Endothelial cell of umbilical vein (primary cell): ENCODE measurements around the gene GTPBP3. TPM values are rescaled to one million over a fixed set of nuclear protein-coding genes. Genes with fewer than 3 reads are reported as not detected.

ENCODE experiments used
- BruUV-seq: library from RNA; stranded (reverse); fragments of 400-500 nt; replicated peaks from 2 replicates; lab custom pipeline; 2021; lab: Mats Ljungman, UMichigan
- CTCF ChIA-PET: fragments of 300-600, 350-600 bp; sonication (Branson Sonifier 250); formaldehyde crosslinking; loops from one replicate; lab custom pipeline; 2021; ENCODE audit warnings: antibody characterized with exemption, inconsistent platforms; lab: Charles Lee
- POLR2A ChIA-PET: fragments of 300-600, 350-600 bp; sonication (Branson Sonifier 250); formaldehyde crosslinking; loops from one replicate; lab custom pipeline; 2021; ENCODE audit warnings: antibody characterized with exemption, inconsistent platforms; lab: Charles Lee
- DNase-seq: peaks from one replicate; pipeline ENCODE4 v3.0.0-alpha.2; 2011; ENCODE audit warnings: low read depth, low spot score
- FAIRE-seq: peaks from 2 replicates; lab custom pipeline; 2011; peaks lifted over from hg19 to GRCh38; lab: Jason Lieb, UNC
- H2AFZ ChIP-seq: 2 replicates; pipeline ENCODE4 v1.6.0; 2012; ENCODE audit warnings: low read depth, low read length, control low read depth, inconsistent platforms
- H3K27ac ChIP-seq: 2 replicates; pipeline ENCODE4 v1.5.1; 2011; ENCODE audit warnings: low read depth, mild to moderate bottlenecking, control low read depth, low read length, moderate library complexity; ENCODE audit not compliant: insufficient read depth
- H3K27me3 ChIP-seq, 2 experiments: 2 replicates each; pipeline versions ENCODE4 v1.6.0 to v1.6.1; 2011; ENCODE audit warnings: low read length in 2 of 2, mixed read lengths in 1 of 2; ENCODE audit not compliant: control insufficient read depth in 2 of 2, insufficient read depth in 2 of 2
- H3K36me3 ChIP-seq, 2 experiments: 2 replicates in 1 of 2; 3 replicates in 1 of 2; pipeline ENCODE4 v1.5.1; 2011; ENCODE audit warnings: low read length in 2 of 2, mild to moderate bottlenecking in 1 of 2, moderate library complexity in 1 of 2; ENCODE audit not compliant: control insufficient read depth in 2 of 2, insufficient read depth in 2 of 2; ENCODE audit errors: extremely low read depth in 1 of 2
- H3K4me1 ChIP-seq: 3 replicates; pipeline ENCODE4 v1.5.1; 2011; ENCODE audit warnings: mild to moderate bottlenecking, low read length; ENCODE audit not compliant: control insufficient read depth, insufficient read depth; ENCODE audit errors: extremely low read depth
- H3K4me2 ChIP-seq: 2 replicates; pipeline ENCODE4 v1.6.1; 2011; ENCODE audit warnings: low read length, control low read depth, mixed read lengths; ENCODE audit not compliant: insufficient read depth
- H3K4me3 ChIP-seq, 3 experiments: fragments of 200-600 bp in 1 of 3; sonication (generic), shearing (Covaris generic) in 1 of 3; replicated peaks in 1 of 3; 2 replicates each; pipeline ENCODE4 v1.5.1; 2011 to 2016; ENCODE audit warnings: control low read depth in 3 of 3, low read length in 3 of 3, mild to moderate bottlenecking in 2 of 3, inconsistent platforms in 1 of 3, low read depth in 1 of 3, moderate library complexity in 1 of 3; ENCODE audit not compliant: insufficient read depth in 1 of 3
- H3K79me2 ChIP-seq: 2 replicates; pipeline ENCODE4 v1.6.0; 2012; ENCODE audit warnings: low read length, inconsistent platforms; ENCODE audit not compliant: control insufficient read depth, insufficient read depth
- H3K9ac ChIP-seq: replicated peaks from 2 replicates; pipeline ENCODE3; 2011; ENCODE audit warnings: low read length, control low read depth; ENCODE audit not compliant: insufficient read depth; ENCODE audit errors: extremely low read depth
- H3K9me1 ChIP-seq: replicated peaks from 3 replicates; pipeline ENCODE4 v1.6.0; 2011; ENCODE audit warnings: mild to moderate bottlenecking, low read length; ENCODE audit not compliant: control insufficient read depth, insufficient read depth; ENCODE audit errors: extremely low read depth
- H3K9me3 ChIP-seq: replicated peaks from 2 replicates; pipeline ENCODE4 v1.5.1; 2012; ENCODE audit warnings: low read length, inconsistent platforms; ENCODE audit not compliant: control insufficient read depth, insufficient read depth
- H4K20me1 ChIP-seq: replicated peaks from 2 replicates; pipeline ENCODE3; 2011; ENCODE audit warnings: mild to moderate bottlenecking, low read length; ENCODE audit not compliant: control insufficient read depth, insufficient read depth; ENCODE audit errors: extremely low read depth
- CTCF ChIP-seq, 2 donors: IDR thresholded peaks; 1 replicate in 1 of 2; 2 replicates in 1 of 2; pipeline ENCODE4 v1.5.1; 2011; ENCODE audit warnings: low read length in 2 of 2, mild to moderate bottlenecking in 2 of 2, moderate library complexity in 2 of 2, control low read depth in 1 of 2, inconsistent platforms in 1 of 2, low read depth in 1 of 2; ENCODE audit not compliant: insufficient read depth in 1 of 2; ENCODE audit errors: extremely low read depth in 1 of 2
- EZH2 ChIP-seq: IDR thresholded peaks from 2 replicates; pipeline ENCODE4 v1.6.1; 2012; ENCODE audit warnings: borderline replicate concordance, low read depth, mild to moderate bottlenecking, moderate library complexity, low read length, inconsistent platforms; ENCODE audit not compliant: severe bottlenecking
- FOS ChIP-seq: IDR thresholded peaks from 2 replicates; pipeline ENCODE4 v1.6.1; 2011; ENCODE audit warnings: mild to moderate bottlenecking, low read length, moderate library complexity, borderline replicate concordance; ENCODE audit not compliant: insufficient read depth
- GATA2 ChIP-seq: IDR thresholded peaks from 2 replicates; pipeline ENCODE4 v1.7.0; 2011; ENCODE audit warnings: low read depth, mild to moderate bottlenecking, moderate library complexity, mixed read lengths, low read length; ENCODE audit not compliant: insufficient read length, insufficient read depth
- JUN ChIP-seq: IDR thresholded peaks from 2 replicates; pipeline ENCODE4 v1.6.1; 2011; ENCODE audit warnings: borderline replicate concordance, low read depth; ENCODE audit not compliant: insufficient read length, insufficient read depth
- MAX ChIP-seq: IDR thresholded peaks from 2 replicates; pipeline ENCODE4 v1.6.1; 2011; ENCODE audit not compliant: insufficient read depth, insufficient read length
- MYC ChIP-seq: IDR thresholded peaks from one replicate; pipeline ENCODE4 v1.6.1; 2011; ENCODE audit warnings: mild to moderate bottlenecking, low read depth, low read length
- POLR2A ChIP-seq: IDR thresholded peaks from 2 replicates; pipeline ENCODE4 v1.6.1; 2012; ENCODE audit warnings: low read depth, mild to moderate bottlenecking, control low read depth, low read length
- POLR2AphosphoS5 ChIP-seq: IDR thresholded peaks from 2 replicates; pipeline ENCODE4 v1.6.1; 2012; ENCODE audit warnings: low read depth, mild to moderate bottlenecking, control low read depth, low read length, moderate library complexity; ENCODE audit not compliant: insufficient read depth
- dilution Hi-C: fragments of 300-500 bp; cut with MboI; formaldehyde crosslinking; loops from one replicate; pipeline ENCODE4 v1.15.0; 2019; ENCODE audit warnings: low sequenced_read_pairs; ENCODE audit not compliant: extremely low pct_ligation_motif_present
- intact Hi-C: fragments of 100-400 bp; cut with micrococcal nuclease; formaldehyde crosslinking; loops from one replicate; pipeline ENCODE4 v1.10.0; 2022
- polyA plus RNA-seq, 4 experiments: library from polyadenylated mRNA; depleted of rRNA in 3 of 4; stranded (reverse) in 3 of 4; unstranded in 1 of 4; fragments of >200 nt; gene quantifications; 2 replicates each; pipeline versions ENCODE4 v1.2.1 to v1.2.3, GENCODE V29; 2011 to 2012; ENCODE audit warnings: missing spikeins in 1 of 4
- total RNA-seq: library from RNA; stranded (reverse); gene quantifications from 2 replicates; pipeline ENCODE4 v1.2.3, GENCODE V29; 2021

GTPBP3 gene
- total and polyA plus RNA-seq, 2 donors (not counting 3 experiments of a cell fraction or from before 2014, with no cell fraction given), result 12.7 to 34.7 TPM

DNA sequence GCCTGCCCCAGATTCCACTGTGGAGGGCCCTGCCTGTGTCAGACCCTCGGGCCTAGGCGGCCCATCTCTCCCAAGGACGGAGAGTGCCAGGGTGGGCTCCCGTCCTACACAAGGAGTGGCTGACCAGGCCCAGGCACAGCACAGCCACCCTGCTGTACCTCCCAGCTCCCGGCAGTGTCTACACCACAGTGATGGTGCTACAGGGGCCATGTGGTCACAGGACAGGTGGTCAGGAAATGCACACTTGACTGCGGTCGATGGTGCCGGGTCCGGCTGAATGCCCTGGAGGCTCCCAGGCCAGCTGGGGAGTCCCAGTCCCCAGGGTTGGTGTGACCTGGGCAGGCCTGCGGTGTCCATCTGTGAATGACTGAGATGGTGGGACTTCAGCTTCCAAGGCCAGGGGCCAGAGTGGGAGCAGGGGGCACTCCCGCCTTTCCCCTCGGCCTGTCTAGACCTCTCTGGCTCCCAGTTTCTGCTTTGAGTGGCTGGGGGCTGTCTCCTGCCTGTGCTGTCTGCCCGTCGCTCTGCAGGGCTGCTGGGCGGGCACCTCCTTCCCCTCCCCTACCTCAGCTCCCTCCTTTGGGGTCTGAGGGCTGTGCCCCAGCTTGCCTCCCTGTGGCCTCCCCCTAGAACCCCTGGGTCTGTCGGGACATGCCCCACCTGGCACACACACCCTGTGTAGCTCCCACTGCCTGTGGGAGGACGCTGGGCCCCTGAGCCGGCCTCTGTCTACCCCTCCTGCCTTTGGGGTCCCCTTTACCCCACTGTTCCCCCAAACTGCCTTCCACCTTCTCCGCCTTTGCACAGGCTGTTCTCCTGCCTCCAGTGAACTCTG lies 15.5 kb upstream of the GTPBP3 start:
- DNase-seq, result no peak
- no peak overlapping the region for H3K4me3 ChIP-seq
- peaks cover 6 to 15% of the 10 kb centered on the region in 2 experiments for H3K36me3 ChIP-seq
- no peaks in the 10 kb centered on the region for H3K9me3 ChIP-seq
- no peaks in the 10 kb centered on the region for H3K9me1 ChIP-seq
- no peaks in the 10 kb centered on the region for H4K20me1 ChIP-seq
- dilution Hi-C loops (no loop called here), intact Hi-C loops (no loop called here)
- BruUV-seq, result no TSS peak
- TF ChIP-seq MYC, result no peak
- no peak for TF ChIP-seq JUN
- TF ChIP-seq FOS, result no peak
- no peak for TF ChIP-seq GATA2
- no peak for TF ChIP-seq POLR2AphosphoS5
- no peaks in the 10 kb centered on the region for H3K27me3 ChIP-seq
- no peak overlapping the region for H2AFZ ChIP-seq
- CTCF ChIA-PET, result no interaction called here
- H3K9ac ChIP-seq, result no peak overlapping the region
- H3K4me2 ChIP-seq, result no peak overlapping the region
- no peaks in the 10 kb centered on the region for H3K4me1 ChIP-seq
- POLR2A ChIA-PET, result no interaction called here
- H3K27ac ChIP-seq, result no peak overlapping the region
- H3K79me2 ChIP-seq, result no peaks in the 10 kb centered on the region
- FAIRE-seq, result no peak

DNA sequence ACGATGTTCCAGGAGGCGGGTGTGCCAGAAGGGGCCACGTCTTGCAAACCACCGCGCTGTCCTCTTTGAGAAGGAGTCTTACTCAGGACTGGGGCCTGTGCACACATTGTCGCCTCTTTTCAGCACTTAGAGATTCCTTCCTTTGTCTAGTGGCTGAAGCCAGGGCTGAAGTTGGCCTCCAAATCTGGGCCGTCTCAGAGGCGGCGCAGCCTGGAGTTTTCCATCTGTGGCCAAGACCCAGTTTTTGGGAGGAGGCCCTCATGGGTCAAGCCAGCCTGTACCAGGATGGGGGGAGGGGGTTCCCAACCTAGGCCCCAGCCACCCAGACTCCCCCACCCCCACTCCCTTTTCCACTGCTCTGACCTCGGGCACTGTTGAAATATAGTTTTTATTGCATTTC lies 14.5 kb upstream of the GTPBP3 start:
- no peak overlapping the region for H3K9ac ChIP-seq
- FAIRE-seq (no peak), DNase-seq (no peak)
- TF ChIP-seq FOS, result no peak
- TF ChIP-seq POLR2A, result no peak
- TF ChIP-seq GATA2, result no peak
- no peak for TF ChIP-seq MYC
- no peak for TF ChIP-seq MAX
- no peak for TF ChIP-seq EZH2
- TF ChIP-seq POLR2AphosphoS5, result no peak
- no peak for TF ChIP-seq JUN
- no peak for TF ChIP-seq CTCF (IDR thresholded peaks at IDR 0.05; ENCODE audit: extremely low read depth in 1 of 2, insufficient read depth in 1 of 2, low read depth in 1 of 2, low read length in 2 of 2)
- H3K79me2 ChIP-seq, result no peaks in the 10 kb centered on the region
- H3K4me3 ChIP-seq, result no peak overlapping the region
- intact Hi-C loops, result no loop called here
- no peaks in the 10 kb centered on the region for H3K27me3 ChIP-seq
- ChIA-PET POLR2A (no interaction called here), CTCF (no interaction called here)
- no peak overlapping the region for H3K4me2 ChIP-seq
- dilution Hi-C loops, result no loop called here
- no peak overlapping the region for H3K27ac ChIP-seq
- no peaks in the 10 kb centered on the region for H3K9me3 ChIP-seq
- no peaks in the 10 kb centered on the region for H3K4me1 ChIP-seq
- no peak overlapping the region for H2AFZ ChIP-seq
- no peaks in the 10 kb centered on the region for H4K20me1 ChIP-seq
- no peaks in the 10 kb centered on the region for H3K9me1 ChIP-seq
- TSS peak; percentile 5 for BruUV-seq
- peaks cover 6 to 15% of the 10 kb centered on the region in 2 experiments for H3K36me3 ChIP-seq
